Gastroesophageal sphincter (tissue), 4 donors: ENCODE measurements around the gene FAM110C. TPM values are rescaled to one million over a fixed set of nuclear protein-coding genes. Genes with fewer than 3 reads are reported as not detected.

Experiments
- ATAC-seq: fragments of 150-250 bp; one replicate; pipeline ENCODE4 v1.9.1; 2016; ENCODE audit warnings: mild to moderate bottlenecking, moderate library complexity
- H3K27ac ChIP-seq, 4 donors: fragments of 200-600 bp; sonication (generic) in 3 of 4; 1 replicate in 3 of 4; 2 replicates in 1 of 4; pipeline ENCODE4 v1.5.1; 2016 to 2019
- H3K27me3 ChIP-seq: fragments of 200-600 bp; sonication (generic); one replicate; pipeline ENCODE4 v1.5.1; 2019
- H3K36me3 ChIP-seq, 2 donors: fragments of 200-600 bp; sonication (generic); one replicate each; pipeline ENCODE4 v1.5.1; 2019; ENCODE audit warnings: control low read depth in 1 of 2
- H3K4me1 ChIP-seq, 3 donors: fragments of 200-600 bp; sonication (generic); 1 replicate in 2 of 3; 2 replicates in 1 of 3; pipeline ENCODE4 v1.5.1; 2016 to 2019; ENCODE audit warnings: control low read depth in 2 of 3
- H3K4me3 ChIP-seq, 2 donors: fragments of 200-600 bp; sonication (generic); one replicate each; pipeline ENCODE4 v1.5.1; 2019; ENCODE audit warnings: mild to moderate bottlenecking in 1 of 2, moderate library complexity in 1 of 2
- H3K9me3 ChIP-seq, 3 donors: fragments of 200-600 bp; sonication (generic); one replicate each; pipeline ENCODE4 v1.5.1; 2017 to 2019; ENCODE audit warnings: control low read depth in 2 of 3
- EP300 ChIP-seq: sonication (generic); formaldehyde crosslinking; IDR thresholded peaks from one replicate; pipeline ENCODE4 v1.6.1; 2017; ENCODE audit warnings: antibody characterized with exemption, mild to moderate bottlenecking
- POLR2A ChIP-seq, 2 donors: fragments of 450-650 bp; IDR thresholded peaks; one replicate each; pipeline ENCODE4 v1.6.1; 2017; ENCODE audit warnings: antibody characterized with exemption in 2 of 2, mild to moderate bottlenecking in 2 of 2, moderate library complexity in 1 of 2
- POLR2AphosphoS5 ChIP-seq: sonication (generic); formaldehyde crosslinking; IDR thresholded peaks from one replicate; pipeline ENCODE4 v1.6.1; 2017; ENCODE audit warnings: antibody characterized with exemption
- WGBS, 2 donors: methylation state at CpG; one replicate each; pipeline ENCODE4 v1.1.5; 2018; ENCODE audit warnings: low coverage in 1 of 2; 5-methylcytosine and 5-hydroxymethylcytosine counted together
- total RNA-seq, 4 donors: library from RNA; depleted of rRNA; stranded (reverse); fragments of >200 nt; gene quantifications; one replicate each; pipeline ENCODE4 v1.1.0, GENCODE V29; 2016
- TF ChIP-seq, protein P1 (sequence below), 4 experiments: fragments of 200-600 bp in 2 of 4; fragments of 450-650 bp in 2 of 4; sonication (generic) in 1 of 4; IDR thresholded peaks; one replicate each; pipeline ENCODE4 v1.5.1; 2017 to 2019; ENCODE audit warnings: antibody characterized with exemption in 4 of 4, mild to moderate bottlenecking in 2 of 4, moderate library complexity in 2 of 4

The FAM110C gene
- total RNA-seq, 4 donors from 2014 or later = 0.93 to 4.8 (median 3.4) TPM

DNA sequence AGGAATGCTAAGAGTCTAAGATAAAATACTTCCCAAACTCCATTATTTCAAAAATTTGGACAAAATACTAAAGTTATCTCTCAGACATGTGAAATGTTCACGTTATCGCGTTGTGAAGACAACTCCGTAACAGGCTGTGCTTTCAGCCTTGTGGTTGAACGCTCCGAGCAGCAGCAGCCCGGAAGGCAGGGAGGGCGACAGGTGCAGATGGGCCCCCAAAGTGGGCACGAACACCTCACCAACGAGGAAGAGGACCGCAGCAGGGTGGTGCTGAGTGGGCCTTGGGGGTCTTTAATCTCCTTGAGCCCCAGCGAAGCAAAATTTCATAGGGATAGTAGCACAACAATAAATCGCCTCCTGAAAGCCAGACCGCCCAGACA, 1.0 kb upstream of the FAM110C start:
- H3K4me3 ChIP-seq = peak overlapping the region in 1 of 2 donors; percentile 65
- TF ChIP-seq POLR2A (IDR thresholded peaks at IDR 0.05) (no peak), EP300 (no peak)
- peaks cover 0 to 31% (median 9%) of the 10 kb centered on the region in 3 donors for H3K4me1 ChIP-seq
- peak overlapping the region in 3 of 4 donors; percentile 72 to 82 (median 78) for H3K27ac ChIP-seq
- H3K36me3 ChIP-seq = no peaks in the 10 kb centered on the region
- ATAC-seq = peak; percentile 4
- H3K9me3 ChIP-seq = no peaks in the 10 kb centered on the region
- peaks cover 41% of the 10 kb centered on the region for H3K27me3 ChIP-seq
- 29 to 82% methylated on average over 2 to 6 of the region's 14 CpGs for WGBS, 2 donors

DNA sequence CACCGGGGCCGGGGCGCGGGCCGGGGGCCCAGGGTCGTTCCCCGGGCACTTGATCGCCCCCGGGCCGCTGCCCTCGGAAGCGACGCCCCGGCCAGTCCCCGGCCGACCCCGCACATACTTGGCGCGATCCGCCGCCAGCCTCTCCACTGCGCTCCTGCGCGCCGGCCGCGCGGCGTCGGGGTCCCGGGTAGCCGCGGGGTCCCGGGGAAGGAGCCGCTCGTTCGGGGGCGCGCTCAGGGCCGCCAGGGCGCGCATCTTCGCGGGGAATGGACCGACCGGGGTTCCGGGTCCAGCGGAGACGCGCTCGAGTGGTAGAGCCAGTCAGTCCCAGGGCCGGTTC, 204 bp downstream of the FAM110C start:
- no CpG with 5 or more reads among the region's 52 CpGs for WGBS, 2 donors
- Histone ChIP-seq H3K36me3 (no peaks in the 10 kb centered on the region), H3K27me3 (peaks cover 41% of the 10 kb centered on the region), H3K4me1 (peaks cover 0 to 31% (median 9%) of the 10 kb centered on the region in 3 donors), H3K27ac (peak overlapping the region in 3 of 4 donors; percentile 72 to 82 (median 78)), H3K9me3 (no peaks in the 10 kb centered on the region), H3K4me3 (peak overlapping the region; percentile 16 to 65)
- TF ChIP-seq POLR2A (IDR thresholded peaks at IDR 0.05) (peak in 1 of 2 donors; percentile 12), POLR2AphosphoS5 (no peak), EP300 (no peak)
- TF ChIP-seq, protein P1, sequence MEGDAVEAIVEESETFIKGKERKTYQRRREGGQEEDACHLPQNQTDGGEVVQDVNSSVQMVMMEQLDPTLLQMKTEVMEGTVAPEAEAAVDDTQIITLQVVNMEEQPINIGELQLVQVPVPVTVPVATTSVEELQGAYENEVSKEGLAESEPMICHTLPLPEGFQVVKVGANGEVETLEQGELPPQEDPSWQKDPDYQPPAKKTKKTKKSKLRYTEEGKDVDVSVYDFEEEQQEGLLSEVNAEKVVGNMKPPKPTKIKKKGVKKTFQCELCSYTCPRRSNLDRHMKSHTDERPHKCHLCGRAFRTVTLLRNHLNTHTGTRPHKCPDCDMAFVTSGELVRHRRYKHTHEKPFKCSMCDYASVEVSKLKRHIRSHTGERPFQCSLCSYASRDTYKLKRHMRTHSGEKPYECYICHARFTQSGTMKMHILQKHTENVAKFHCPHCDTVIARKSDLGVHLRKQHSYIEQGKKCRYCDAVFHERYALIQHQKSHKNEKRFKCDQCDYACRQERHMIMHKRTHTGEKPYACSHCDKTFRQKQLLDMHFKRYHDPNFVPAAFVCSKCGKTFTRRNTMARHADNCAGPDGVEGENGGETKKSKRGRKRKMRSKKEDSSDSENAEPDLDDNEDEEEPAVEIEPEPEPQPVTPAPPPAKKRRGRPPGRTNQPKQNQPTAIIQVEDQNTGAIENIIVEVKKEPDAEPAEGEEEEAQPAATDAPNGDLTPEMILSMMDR (IDR thresholded peaks at IDR 0.05) = no peak
- ATAC-seq = peak; percentile 7

DNA sequence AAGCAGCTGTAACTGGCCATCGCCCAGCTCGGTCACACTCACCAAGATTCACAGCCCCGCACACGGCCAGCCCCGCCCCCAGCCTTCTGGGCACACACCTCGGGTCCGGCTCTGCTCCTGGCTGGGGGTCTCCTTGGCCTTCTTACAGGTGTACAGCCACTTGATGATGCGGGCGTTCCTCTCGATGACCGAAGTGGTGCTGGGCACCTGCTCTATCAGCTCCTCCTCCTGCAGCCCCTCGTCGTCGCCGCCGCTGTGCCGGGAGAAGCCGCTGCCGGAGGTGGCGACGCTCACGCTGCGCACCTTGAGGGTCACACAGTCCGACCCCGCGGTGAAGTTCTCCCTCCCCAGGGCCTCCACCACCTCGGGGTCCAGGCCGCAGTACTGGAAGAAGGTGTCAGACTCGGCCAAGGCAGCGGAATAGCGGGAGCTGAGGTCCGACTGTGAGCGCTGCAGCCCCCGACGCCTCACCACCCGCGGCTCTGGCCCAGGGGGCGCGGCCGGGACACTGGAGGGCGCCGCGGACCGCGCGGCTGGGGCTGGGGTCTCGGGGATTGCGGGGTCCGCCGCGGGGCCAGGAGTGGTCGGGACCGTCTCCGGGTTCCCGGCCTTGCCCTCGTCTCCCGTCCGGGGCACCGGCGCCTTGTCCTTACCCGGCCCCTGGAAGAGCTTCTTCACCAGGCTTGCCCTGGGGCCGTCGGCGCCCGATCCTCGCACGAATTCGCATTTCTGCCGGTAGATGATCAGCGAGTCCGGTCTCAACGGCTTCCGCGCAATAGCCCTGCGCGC, 769 bp downstream of the FAM110C start:
- ATAC-seq = no peak
- Histone ChIP-seq H3K36me3 (no peaks in the 10 kb centered on the region), H3K4me1 (peaks cover 0 to 31% (median 9%) of the 10 kb centered on the region in 3 donors), H3K9me3 (no peaks in the 10 kb centered on the region), H3K4me3 (peak overlapping the region; percentile 16 to 65), H3K27ac (peak overlapping the region in 3 of 4 donors; percentile 72 to 82 (median 78)), H3K27me3 (peaks cover 46% of the 10 kb centered on the region)
- no peak for TF ChIP-seq EP300
- TF ChIP-seq, protein P1 (IDR thresholded peaks at IDR 0.05) = no peak
- WGBS, 2 donors = 20% methylated on average over 2 of the region's 76 CpGs; no CpG with 5 or more reads in 1 of the 2 donors

DNA sequence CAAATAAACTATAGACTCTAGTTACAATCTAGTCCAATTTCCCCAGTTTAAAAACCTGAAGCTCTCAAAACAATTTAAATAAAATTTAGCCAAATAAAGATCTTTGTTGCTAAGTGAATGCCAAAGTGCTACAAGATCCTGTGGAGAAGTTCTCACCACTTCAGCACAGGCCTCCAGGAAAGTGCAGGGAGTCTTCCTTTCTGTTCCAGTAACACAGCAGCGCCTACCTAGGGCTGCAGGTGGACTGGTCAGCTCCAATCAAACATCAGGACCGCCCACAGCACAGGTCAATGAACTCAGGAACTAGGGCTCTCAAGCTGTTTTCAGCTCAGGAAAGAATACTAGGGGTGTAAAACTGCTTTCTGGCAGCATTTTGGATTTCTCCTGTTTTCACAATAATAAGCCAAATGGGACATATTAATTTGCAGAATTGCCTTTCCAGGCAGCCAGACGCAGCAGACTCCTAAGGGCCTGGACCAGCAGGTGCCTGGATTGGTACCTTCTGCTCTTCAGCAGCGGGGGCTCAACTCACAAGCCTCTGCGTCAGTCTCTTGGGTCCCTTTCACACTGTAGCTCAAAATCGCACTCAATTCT, 1.5 kb downstream of the FAM110C start:
- peak overlapping the region in 1 of 2 donors; percentile 65 for H3K4me3 ChIP-seq
- ATAC-seq = no peak
- peak overlapping the region in 2 of 4 donors; percentile 78 to 82 for H3K27ac ChIP-seq
- TF ChIP-seq, protein P1 (IDR thresholded peaks at IDR 0.05) = no peak
- TF ChIP-seq EP300 = no peak
- no peak for TF ChIP-seq POLR2A (IDR thresholded peaks at IDR 0.05)
- TF ChIP-seq POLR2AphosphoS5 = no peak
- no peaks in the 10 kb centered on the region for H3K9me3 ChIP-seq
- no peaks in the 10 kb centered on the region for H3K36me3 ChIP-seq
- peaks cover 0 to 31% (median 9%) of the 10 kb centered on the region in 3 donors for H3K4me1 ChIP-seq
- 30 to 100% methylated on average over 2 of the region's 6 CpGs for WGBS, 2 donors
- H3K27me3 ChIP-seq = peaks cover 46% of the 10 kb centered on the region

DNA sequence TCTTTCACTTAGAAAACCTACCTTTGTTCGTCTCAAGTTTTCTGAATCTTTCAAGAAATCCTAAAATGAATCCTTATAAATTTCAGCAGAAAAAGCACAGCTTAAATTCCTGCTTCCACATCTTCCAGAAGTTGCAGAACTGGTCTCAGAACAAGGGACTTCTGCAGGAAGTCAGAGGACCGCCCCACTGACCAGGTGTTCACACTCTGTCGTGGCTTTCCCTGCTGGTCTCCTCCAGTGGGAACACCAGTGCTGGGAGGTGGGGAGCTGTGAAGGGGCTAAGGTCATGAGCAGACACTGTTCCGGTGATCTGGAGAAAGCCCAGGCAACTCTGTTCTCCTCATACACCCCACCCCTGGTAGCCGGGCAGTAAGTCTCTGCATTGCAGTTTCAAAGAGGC, 3.5 kb downstream of the FAM110C start:
- peaks cover 0 to 30% (median 9%) of the 10 kb centered on the region in 3 donors for H3K4me1 ChIP-seq
- no peak for ATAC-seq

More for the DNA sequence above, 3.5 kb downstream of the FAM110C start:
- no peaks in the 10 kb centered on the region for H3K9me3 ChIP-seq
- no peak overlapping the region for H3K27ac ChIP-seq
- no peak overlapping the region for H3K4me3 ChIP-seq
- no peaks in the 10 kb centered on the region for H3K36me3 ChIP-seq
- WGBS, 2 donors = 79 to 100% methylated on average over 2 of the region's 5 CpGs
- peaks cover 44% of the 10 kb centered on the region for H3K27me3 ChIP-seq
- TF ChIP-seq POLR2AphosphoS5 = no peak
- TF ChIP-seq EP300 = no peak
- no peak for TF ChIP-seq POLR2A (IDR thresholded peaks at IDR 0.05)
- TF ChIP-seq, protein P1 (IDR thresholded peaks at IDR 0.05) = no peak
